LNCAP (cell line): Measurements from ENCODE around the gene C2.

Source experiments
- CTCF ChIP-seq: fragments of 450-650 bp; IDR thresholded peaks from 2 replicates; pipeline ENCODE4 v1.5.1; 2017; ENCODE audit warnings: mild to moderate bottlenecking

The C2 gene

GRCh38 chr6:31882344-31882743 lies 45.2 kb upstream of the C2 start:
- no peak for TF ChIP-seq CTCF

DNA sequence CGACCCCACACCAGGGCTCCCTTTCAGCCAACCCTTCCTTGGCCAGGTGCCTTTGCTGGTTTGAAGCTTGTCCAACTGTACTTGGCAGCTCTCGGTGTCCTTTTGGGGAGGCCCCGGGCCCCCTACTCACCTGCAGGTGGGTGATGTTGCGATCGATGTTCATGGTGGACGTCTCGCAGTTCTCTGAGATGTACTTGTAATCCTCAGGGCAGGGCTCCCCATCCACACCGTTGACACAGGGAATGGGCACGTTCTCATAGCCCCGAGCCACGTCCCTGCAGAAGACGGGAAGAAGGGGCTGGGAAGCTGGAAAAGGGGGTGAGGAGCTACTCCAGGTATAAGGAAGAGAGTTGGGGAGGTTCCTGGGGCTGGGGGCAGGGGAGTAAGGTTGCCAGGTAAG lies 43.8 kb upstream of the C2 start:
- no peak for TF ChIP-seq CTCF

GRCh38 chr6:31884528-31885035 lies 42.9 kb upstream of the C2 start:
- no peak for TF ChIP-seq CTCF

DNA sequence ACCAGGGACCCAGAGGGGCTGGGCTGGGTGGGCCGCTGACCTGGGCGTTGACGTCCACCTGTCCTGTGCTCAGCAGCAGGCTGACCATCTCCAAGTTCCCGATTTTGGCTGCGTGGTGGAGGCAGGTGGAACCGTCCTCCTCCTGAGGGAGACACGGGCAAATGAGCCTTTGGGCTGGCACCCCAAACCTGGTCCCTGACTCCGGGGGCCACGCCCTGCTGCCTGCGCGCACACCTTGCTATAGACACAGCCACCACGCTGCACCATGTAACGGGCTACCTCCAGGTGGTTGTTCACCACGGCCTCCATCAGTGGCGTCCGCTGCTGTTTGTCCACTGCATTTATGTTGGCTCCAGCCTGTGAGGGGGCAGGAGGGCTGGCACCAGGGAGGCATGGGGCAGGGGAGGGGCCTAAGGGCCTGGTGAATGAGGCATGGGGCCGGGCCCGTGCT lies 41.0 kb upstream of the C2 start:
- TF ChIP-seq CTCF = no peak

- no peak for TF ChIP-seq CTCF
Observed at GRCh38 chr6:31887173-31888007, 40.1 kb upstream of the C2 start.

GRCh38 chr6:31888276-31889258 lies 39.0 kb upstream of the C2 start:
- TF ChIP-seq CTCF = peak; percentile 92

GRCh38 chr6:31889331-31889972 lies 38.1 kb upstream of the C2 start:
- no peak for TF ChIP-seq CTCF
